HTR-8/SVneo (cell line): ENCODE results near the gene PDE1C.

Experiments
- DNase-seq: peaks from one replicate; pipeline ENCODE4 v3.0.0; 2011; ENCODE audit warnings: low spot score, mixed read lengths; ENCODE audit not compliant: insufficient read length
- FAIRE-seq: peaks from 2 replicates; lab custom pipeline; 2011; peaks lifted over from hg19 to GRCh38; lab: Jason Lieb, UNC

PDE1C gene

DNA sequence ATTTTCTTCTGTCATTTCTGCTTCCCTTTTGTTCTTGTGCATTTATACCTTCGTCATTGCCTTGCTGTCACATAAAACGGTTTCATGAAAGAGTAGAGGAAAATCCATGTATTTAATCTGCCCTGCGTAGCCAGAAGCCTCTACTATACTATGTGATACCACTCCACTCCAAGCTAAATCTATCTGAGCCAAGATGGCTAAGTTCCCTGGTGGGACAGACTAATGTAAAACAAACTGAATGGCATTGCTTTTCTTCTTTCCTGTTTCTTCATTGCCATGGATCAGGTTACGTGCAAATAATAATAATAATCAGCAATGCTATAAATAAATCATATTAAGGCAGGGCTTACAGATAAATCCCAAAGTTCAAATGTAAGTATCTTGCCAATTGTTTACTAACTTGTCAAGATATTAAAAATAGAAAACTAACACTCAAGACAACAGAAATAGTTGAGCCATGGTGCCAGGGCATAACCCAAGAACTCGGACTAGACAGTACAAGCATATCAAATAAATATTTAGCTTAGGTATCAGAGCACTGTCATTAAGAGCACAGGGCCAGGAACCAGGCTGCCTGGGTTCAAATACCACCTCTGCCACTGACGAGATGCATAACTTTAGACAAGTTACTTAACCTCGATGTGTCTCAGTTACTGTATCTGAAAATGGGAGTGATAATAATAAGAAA, 151.4 kb downstream of the PDE1C start:
- FAIRE-seq, result no peak
- no peak for DNase-seq

GRCh38 chr7:31917256-31917655, 153.0 kb downstream of the PDE1C start:
- FAIRE-seq (no peak), DNase-seq (no peak)

- no peak for FAIRE-seq
- no peak for DNase-seq
Observed at GRCh38 chr7:31910191-31910590, 160.0 kb downstream of the PDE1C start.

- no peak for FAIRE-seq
- DNase-seq, result no peak
Observed at GRCh38 chr7:31906479-31907171, 163.6 kb downstream of the PDE1C start.

GRCh38 chr7:31903962-31904361, 166.2 kb downstream of the PDE1C start:
- DNase-seq, result no peak
- FAIRE-seq, result no peak

GRCh38 chr7:31899356-31899927, 170.8 kb downstream of the PDE1C start:
- DNase-seq, result no peak
- FAIRE-seq, result peak; percentile 9

GRCh38 chr7:31896925-31897324, 173.3 kb downstream of the PDE1C start:
- FAIRE-seq, result no peak
- no peak for DNase-seq

DNA sequence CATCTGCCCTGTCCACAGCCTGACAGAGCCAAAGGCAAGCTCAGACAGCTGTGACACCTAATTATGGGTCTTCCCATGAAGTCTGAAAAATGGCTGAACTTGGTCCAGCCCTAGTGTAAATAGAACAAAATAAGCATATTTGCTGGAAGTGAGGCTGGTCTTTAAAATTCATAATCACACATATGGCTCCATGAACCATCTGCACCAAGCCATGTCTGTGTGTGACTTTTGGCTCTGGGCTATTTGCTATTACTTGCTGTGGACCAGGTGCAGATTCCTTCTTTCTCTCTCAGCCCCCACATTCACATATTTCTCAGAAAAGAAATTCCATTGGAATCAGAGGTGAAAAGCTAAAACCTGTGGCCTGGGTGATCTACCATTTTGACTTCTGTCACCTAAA, 175.9 kb downstream of the PDE1C start:
- no peak for DNase-seq
- no peak for FAIRE-seq

DNA sequence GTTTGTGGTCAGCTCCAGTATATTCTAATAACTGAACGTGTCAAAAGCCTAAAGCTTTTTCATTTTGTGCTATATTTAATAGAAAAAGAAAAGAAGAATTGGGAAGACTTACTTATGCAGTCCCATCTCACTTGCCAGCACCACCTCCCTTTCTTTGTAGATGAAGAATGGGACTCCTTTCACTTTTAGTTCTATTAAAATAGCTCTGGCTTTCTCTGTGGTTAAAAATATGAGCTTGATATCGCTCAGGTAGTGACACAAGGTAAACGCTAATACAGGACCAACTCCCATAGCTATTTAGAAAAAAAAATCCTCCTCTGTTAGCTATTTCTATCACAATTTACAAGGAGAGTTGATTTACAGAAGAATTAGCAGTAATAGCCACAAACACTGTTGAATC, 176.8 kb downstream of the PDE1C start:
- no peak for DNase-seq
- FAIRE-seq, result no peak

DNA sequence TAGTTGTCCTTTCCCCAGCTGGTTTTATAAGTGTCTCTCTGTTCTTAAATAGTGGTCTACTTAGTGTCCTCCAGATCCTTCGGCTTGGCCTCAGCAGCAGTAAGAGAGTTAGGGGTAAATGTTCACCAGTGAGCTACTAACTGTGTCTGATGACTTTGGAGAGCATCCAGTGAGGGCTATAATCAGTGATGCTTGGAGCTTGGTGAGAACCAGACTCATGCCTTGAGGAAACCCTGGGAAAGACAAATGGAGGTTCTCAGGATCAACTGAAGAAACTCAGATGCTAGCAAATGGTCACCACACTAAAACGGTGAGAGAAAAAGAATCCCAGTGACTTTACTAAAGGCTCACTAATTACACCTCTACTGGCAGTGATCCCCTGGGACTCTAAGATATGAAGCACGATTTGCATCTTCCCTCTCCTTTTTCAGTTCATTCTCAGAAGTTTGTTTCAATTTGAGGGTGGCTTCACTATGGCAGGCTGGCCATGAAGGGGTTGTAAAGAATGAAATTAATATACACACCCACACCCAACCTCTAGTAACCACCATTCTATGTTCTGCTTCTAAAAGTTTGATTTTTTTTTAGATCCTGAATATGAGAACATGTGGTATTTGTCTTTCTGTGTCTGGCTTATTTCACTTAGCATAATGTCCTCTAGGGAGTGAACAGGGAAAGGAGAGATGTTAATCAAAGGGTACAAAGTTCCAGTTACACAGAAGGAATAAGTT, 177.9 kb downstream of the PDE1C start:
- FAIRE-seq (no peak), DNase-seq (no peak)

DNA sequence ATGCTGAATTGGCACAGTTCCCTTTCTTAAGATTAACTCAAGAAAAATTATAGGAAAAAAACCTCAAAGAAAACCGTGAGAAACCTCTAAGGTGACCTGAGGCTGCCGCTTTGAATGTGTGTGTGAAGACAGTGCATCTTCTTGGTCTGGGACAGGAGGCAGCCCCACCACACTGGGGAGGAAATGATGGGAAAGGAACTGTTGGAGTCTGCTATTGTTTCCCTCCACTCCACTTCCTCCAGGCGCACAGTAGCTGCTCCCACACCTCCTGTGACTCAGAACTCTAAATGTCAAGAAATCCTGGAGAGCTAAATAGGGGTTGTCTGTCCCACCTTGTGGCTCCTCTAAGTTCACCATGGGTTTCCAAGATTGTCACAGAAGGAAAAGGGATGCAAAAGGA, 179.4 kb downstream of the PDE1C start:
- DNase-seq, result no peak
- FAIRE-seq, result no peak

- no peak for DNase-seq
- peak; percentile 9 for FAIRE-seq
Observed at GRCh38 chr7:31890198-31890597, 180.0 kb downstream of the PDE1C start.

GRCh38 chr7:31887006-31887405, 183.2 kb downstream of the PDE1C start:
- DNase-seq (no peak), FAIRE-seq (no peak)

- DNase-seq (no peak), FAIRE-seq (no peak)
Observed at GRCh38 chr7:31885171-31885570, 185.0 kb downstream of the PDE1C start.

- FAIRE-seq (peak; percentile 40), DNase-seq (peak; percentile 32)
Observed at GRCh38 chr7:31883761-31884164, 186.4 kb downstream of the PDE1C start.

GRCh38 chr7:31882187-31882586, 188.0 kb downstream of the PDE1C start:
- FAIRE-seq (no peak), DNase-seq (peak; percentile 5)

DNA sequence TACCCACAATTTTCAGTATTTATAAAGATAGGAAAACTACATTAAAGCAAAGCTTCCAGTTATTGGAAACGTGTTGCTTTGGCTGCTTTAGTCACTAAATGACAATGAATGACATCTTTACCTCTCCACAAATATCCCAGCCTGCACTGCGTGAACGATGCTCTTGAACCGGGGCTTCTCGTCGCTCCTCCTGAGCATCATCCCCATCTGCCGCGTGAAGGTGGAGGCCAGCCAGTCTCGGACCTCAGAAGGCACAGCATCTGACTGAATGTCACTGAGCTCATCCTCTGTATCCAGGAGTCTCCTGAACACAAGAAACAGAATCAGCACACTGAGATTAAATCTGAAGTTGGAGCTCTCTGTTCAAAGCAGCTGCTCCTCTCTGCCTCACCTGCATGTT, 191.3 kb downstream of the PDE1C start:
- no peak for FAIRE-seq
- DNase-seq, result no peak

DNA sequence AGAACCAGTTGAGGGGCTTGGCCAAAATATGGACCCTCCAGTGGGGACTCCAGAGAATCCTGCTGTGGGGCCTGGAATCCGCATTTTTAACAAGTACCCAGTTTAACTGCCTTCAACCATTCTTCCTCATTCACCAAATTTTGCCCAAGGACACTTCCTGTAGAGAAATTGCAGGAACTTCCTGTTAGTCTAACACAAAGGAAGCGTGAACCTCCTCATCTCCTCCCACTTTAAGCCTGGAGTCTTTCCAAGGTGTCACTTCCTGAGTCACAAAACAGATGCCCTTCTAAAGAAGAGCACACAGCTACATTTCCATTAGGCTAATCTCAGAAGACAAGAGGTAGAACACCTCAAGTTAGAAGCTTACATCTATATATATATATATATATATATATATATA, 194.8 kb downstream of the PDE1C start:
- DNase-seq (no peak), FAIRE-seq (no peak)

DNA sequence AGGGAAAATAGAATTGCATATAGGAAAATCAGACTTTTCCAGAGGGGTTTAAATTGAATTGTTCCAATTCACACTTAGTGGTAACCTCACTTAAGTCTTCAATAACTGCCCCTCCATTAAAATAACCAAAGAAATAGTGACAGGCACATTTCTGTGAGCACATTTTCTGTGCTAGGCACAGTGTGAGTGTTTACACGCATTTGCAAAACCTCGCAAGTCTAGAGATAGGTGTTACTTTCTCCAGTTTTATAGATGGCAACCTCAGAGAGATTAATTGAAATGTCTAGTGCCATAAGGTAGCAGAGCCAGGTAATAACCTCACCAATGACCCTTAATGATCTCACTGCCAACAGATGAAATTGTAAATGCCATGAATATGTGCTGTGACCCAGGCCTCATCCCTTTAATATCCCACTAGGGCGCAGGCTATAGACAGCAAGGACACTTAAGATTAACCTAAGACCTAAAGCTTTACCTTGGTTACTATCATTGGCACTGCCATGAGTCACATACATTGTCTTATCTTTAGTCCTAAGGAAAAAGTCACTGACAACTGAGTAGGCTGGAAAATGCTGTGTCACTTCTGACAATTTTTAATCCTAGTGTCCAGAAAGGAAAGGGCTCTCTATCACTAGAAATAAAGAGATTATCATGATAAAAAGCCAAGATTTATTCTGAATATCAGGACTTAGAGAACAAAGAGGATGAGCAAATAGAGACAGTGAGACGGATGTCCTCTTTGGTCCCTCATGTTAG, 195.4 kb downstream of the PDE1C start:
- no peak for FAIRE-seq
- no peak for DNase-seq
